ENCODE data around the gene PIGC.

Gene PIGC

DNA sequence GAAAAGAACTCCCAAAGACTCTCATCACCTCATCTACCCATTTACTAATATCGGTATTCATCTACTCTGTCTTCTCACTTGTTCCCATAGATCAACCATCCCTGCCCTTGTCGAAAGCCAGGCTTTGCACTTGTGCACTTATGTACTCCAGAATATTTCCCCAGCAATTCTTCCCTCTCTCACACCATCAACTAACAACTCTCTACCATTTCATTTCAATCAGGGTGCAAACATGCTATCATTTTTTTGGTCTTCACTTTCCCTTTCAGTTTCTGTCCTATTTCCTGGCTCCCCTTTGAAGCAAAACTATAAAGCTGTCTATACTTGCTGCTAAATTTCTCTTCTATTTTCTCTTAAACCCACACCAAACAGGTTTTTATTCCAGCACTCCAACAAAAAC is 16.7 kb downstream of the PIGC start:
- no peak for DNase-seq

DNA sequence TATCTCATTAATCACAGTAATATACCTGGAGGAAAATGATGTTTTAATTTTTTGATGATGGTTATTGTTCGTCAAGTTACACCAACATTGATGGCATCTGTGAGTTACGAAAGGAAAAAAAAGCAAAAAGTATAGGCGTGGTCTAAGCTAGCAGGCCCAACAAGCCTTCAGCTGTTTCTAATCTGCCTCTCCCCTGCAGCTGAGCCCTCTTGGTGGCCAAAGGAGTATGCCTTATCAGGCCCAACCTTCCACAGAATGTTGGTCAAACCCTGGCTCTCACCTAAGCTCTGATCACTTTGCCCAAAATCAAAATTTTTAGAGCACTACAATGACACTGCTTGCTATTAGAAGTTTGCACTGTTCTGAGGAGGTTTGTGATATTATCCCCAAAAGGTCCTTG is 18.5 kb downstream of the PIGC start:
- no peak for DNase-seq

DNA sequence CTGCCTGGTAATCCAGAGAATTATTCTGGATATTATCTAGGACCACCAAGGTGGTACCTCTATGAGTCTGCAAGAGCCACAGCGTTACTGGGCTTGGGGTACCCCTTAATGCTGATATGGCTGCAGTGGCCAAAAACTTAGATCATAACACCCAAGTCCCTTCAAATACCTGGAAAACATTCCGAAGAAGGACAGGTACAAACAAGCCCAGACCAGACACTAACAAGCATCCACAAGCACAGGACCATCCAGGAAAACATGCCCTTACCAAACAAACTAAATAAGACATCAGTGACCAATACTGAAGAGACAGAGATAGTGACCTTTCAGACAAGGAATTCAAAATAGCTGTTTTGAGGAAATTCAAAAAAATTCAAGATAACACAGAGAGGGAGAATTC is 20.5 kb downstream of the PIGC start:
- no peak for DNase-seq

DNA sequence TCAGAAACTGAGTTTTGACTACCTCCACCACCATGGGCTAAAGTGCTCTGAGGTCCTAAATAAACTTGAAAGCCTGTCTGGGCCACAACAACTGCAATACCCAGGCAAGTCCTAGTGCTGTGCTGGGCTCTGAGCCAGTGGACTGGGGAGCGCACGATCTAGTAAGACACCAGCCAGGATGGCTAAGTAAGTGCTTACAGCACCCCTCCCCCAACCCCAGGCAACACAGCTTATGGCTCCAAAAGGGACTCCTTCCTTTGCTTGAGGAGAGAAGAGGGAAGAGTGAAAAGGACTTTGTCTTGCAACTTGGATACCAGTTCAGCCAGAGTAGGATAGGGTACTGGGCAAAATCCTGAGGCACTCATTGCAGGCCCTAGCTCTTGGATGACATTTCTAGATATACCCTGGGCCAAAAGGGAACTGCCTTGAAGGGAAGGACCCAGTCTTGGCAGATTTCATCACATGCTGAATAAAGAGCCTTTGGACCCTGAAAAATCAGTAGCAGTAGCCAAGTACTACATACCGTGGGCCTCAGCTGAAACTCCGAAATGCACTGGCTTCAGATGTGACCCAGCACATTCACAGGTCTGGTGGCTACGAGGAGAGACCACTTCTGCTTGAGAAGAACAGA is 21.8 kb downstream of the PIGC start:
- DNase-seq, result no peak

DNA sequence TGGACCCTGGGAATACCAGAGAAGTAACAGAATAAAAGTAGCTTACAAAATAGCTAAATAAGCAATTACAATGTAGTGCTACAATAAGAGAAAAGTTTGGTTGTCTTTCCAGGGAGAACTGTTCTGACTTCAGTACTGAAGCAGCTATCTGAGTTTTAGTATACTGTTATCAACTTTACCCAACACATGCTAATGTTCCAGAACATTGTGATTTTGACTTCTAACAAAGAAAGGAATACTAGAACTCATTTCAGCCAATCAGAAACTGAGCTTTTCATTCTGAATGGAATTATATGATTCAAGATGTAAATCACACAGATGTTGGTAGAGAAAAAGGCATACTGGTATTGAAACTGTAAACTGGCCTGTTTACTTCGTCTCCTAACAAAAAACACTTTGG is 23.5 kb downstream of the PIGC start, which contains the start of gene C1orf105:
Gene C1orf105 (plus strand): TSS at position 301 of the 400 bp plus-strand sequence. CDS start 201 bp downstream, outside the sequence.
- DNase-seq, result no peak

DNA sequence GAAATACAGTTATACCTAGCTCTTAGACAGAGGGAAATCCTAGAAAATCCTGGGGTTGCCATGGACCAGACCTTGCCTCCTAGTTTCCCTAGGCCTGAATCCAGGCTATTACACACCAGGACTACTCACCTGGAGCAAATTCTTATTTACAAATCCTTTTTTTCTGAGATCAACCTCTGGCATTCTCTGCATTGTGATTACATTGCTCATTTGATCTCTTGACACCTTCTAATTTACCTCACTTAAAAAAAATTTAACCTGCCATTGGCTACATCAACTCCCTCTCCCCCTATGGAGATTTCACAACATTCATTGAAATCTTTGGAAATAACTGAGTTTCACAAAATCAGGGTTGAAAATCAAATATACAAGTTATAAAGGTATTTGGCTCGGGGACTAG is 26.3 kb downstream of the PIGC start:
- no peak for DNase-seq

DNA sequence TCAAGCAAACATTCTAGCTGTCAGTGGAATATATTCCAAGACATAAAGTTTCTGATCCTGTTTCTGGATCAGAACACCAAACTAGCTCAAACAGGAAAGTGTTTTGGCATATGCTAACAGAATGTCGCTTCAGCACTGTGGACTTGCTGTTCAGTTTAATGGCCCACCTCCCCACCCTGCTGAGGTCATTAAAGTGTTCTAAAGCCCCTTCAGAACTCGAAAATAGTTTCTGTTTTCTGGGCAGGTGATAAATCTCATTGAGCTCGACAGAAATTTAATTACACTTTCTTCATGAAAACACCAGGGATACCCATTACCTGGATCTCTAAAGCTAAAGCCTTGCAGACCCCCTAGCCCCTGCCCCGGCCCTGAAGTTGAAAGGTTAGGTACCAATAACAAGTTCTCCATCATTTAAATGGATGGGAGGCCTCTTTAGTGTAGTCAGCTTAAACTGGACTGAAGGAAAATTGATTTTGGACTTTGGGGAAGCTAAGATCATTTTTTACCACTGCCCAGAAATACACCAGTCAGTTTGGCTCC is 27.3 kb downstream of the PIGC start:
- no peak for DNase-seq

DNA sequence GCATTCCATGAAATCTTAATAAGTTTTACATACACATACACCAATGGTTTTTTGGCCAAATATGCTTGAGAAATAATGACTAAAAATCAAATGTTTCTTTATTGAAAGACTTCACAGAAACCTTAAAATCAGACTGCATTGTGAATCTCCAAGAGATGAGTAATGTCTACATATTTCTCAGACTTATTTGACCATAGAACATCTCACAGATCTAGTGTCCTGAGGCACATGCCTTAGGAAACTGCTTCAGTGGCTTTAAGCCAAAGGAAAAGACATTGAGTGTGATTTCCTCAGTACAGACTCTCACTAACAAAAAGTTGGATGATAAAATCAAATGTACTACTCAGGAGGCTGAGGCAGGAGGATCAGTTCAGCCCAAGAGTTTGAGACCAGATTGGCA is 29.5 kb downstream of the PIGC start:
- DNase-seq, result no peak

DNA sequence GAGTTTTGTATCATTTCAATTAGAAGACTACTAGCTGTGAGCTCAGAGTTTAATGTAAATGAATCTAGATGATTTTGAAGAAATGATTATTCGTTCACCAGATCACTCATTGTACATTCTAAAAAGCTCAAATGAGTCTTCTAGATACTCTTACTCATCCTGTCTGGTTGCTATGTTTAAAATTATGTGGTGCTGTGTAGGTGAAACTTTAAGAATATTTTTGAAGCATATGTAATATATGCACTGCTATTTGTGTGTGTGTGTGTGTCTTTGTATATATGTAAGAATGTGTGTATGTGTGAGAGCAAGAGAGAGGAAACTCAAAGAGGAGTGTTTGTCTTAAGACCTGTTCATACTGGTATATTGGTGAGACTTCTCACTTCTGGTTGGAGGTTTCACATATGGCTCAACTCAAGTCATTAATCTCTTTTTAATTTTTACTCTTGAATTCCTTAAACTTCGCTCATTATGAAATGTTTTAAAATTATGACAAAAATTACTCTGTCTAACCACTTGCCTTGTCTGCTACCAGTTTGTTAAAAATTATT is 32.0 kb downstream of the PIGC start:
- DNase-seq, result no peak

DNA sequence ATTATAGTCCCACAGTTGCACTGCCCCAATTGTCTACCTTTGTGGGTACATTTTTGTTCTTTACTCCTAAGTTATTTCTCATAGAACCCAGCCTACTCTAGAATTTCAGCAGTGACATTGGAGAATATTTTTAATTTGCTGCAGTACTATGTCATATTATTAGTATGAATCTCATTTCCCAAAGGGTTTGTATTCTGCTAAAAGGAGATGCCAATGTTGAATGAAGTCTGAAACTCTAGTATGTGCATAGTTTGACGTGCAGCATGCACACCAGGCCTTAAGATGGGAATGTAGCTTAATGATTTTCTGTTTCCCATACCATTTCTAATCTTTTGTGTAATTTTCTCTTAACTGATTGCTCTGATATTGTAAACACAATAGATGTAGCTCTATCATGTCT is 33.8 kb downstream of the PIGC start:
- no peak for DNase-seq

DNA sequence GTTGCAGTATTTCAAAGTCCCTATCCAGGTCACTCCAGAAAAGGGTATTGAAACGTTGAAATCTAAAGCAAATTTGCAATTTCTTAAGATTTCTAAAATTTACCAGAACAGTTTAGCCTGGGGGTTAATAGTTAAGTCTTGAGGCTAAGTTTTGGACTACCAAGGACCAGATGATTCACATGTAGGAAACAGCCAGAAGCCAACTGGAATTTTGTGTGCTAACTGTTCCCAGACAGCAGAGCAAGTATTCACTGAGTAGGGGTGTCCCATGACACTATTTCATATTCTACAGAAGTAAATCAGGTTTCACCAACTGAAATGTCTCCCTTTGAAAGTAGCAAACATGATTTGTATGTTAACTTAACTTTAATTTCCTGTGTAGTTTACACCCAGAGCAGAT is 34.9 kb downstream of the PIGC start:
- DNase-seq, result no peak

DNA sequence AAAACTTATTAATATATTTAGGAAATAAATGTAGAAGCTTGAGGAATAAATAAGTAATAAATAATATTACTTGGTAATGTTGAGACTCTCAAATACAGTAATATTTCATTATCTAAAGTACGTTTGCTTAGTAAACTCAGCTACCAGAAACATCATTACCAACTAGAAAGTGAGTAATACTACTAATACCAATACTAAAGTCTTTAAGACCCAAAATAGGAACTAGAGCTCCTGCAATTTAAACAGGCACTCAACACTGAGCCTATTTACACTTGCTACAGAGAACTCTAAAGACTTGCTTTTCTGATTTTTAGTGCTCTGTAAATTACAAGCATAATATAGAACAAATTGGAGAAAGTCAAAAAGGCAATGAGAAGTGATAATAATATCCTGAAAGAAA is 36.9 kb downstream of the PIGC start:
- DNase-seq, result no peak

DNA sequence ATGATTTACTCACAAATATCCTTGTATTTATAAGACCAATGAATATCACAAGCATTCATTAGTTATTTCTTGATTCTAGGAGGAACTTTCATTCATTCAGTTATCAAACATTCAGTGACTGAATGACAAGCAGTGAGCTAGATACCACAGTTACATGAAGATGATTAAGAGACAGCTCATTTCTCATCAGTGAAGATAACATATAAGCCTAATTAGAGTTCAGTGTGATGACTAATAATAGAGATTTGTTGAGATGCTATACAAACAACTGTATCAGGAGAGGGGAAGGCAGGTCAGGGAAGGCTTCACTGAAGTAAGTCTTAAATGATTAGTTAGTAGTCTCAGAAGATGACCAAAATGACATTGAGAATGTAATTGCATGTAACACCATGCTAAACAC is 38.0 kb downstream of the PIGC start:
- no peak for DNase-seq

DNA sequence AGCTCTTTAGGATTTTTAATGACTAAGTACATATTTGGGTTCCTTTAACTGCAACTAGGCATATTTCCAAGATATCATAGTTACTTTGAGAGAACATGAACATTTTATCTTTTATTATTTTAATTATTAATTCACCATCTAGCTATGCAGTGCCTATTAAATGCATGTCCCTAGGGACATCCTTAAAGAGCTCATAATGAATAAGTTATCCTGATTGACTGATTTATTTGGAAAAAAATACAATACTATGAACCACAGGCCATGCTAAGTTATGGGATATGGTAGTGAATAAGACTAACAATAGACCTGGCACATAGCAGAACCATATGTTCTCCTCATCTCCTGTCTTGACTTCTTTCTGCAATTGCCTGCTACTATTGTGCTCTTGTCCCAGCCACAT is 39.7 kb downstream of the PIGC start:
- no peak for DNase-seq

DNA sequence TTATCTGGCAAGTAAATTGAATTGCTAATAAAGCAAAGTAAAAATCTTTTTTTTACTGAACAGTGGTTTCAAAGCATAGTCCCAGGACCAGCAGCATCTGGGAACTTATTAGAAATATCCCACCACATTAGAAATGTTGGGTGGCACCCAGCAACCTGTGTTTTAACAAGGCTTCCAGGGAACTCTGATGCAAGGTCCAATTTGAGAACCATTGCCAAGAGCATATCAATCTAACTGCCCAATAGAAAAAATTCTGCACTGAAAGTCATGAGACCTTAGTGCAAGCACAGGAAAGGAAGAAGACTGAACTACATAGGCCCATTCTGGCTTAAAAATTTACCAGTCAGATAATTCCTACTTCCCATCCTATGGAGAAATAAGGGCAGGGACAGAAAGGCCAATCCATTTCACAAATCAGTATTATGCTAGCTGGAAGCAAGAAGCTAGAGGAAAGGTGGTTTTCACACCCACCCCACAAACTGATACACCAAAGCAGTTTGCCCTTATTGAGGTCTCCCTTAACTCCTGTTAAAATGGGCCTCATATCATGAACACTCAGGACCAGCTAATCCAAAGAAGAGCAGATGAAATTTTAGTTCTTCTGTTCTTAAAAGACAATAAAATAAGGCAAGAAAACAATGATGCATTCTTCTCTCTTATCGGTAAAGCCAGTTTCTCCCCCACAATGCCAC is 40.8 kb downstream of the PIGC start:
- DNase-seq, result no peak

DNA sequence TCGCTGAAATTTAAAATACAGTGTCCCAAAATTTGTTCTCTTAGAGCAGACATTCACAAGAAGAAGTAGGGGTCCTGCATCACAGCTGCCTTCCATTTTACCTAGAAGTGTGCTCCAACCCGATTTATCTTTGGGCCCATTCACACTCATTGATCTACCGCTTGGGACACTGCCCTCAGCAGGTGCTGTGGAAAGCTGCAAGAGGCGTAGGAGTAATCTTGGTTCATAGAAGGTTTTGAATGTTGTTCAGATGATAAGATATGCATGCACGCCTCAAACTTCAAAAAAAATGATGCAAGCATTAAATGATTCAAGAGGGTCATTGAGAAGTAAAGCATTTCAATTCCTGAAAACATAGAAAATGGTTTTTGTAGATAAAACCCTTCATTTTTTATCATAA is 42.0 kb downstream of the PIGC start:
- no peak for DNase-seq

DNA sequence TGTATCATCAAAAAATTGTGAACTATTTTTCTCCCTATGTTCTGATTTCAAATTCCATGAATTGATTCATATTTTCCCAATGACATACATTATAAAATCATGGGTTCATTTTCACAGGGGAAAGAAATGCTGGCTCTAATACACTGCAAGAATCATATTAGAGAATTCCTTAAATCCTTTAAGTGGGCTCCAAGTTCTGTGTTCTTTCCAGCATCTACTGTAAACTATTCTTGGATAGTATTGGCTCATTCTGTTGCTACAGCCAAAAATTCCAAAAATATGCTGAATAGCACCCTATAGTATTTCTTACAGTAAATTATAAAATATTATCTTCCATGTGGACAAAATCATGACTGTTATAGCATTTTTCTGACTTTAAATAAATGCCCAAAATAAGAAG is 42.4 kb downstream of the PIGC start:
- no peak for DNase-seq

DNA sequence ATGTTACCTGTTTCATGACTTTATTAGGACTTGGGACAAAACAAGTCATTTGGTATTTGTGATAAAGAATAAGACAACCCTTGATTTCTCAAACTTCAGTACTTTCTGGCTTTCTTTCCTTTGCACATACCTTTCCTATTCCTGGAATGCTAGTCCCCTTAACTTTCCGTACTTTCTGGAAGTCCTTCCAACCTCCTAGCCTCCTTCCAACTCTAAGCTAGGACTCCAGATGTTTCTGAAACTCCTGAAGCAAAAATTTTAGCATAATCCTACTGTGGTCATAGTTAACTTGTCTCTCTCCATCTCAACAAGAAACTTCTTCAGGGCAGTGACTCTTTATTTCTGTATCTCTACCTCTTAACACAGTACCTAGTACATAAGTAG is 43.2 kb downstream of the PIGC start:
- DNase-seq, result no peak

DNA sequence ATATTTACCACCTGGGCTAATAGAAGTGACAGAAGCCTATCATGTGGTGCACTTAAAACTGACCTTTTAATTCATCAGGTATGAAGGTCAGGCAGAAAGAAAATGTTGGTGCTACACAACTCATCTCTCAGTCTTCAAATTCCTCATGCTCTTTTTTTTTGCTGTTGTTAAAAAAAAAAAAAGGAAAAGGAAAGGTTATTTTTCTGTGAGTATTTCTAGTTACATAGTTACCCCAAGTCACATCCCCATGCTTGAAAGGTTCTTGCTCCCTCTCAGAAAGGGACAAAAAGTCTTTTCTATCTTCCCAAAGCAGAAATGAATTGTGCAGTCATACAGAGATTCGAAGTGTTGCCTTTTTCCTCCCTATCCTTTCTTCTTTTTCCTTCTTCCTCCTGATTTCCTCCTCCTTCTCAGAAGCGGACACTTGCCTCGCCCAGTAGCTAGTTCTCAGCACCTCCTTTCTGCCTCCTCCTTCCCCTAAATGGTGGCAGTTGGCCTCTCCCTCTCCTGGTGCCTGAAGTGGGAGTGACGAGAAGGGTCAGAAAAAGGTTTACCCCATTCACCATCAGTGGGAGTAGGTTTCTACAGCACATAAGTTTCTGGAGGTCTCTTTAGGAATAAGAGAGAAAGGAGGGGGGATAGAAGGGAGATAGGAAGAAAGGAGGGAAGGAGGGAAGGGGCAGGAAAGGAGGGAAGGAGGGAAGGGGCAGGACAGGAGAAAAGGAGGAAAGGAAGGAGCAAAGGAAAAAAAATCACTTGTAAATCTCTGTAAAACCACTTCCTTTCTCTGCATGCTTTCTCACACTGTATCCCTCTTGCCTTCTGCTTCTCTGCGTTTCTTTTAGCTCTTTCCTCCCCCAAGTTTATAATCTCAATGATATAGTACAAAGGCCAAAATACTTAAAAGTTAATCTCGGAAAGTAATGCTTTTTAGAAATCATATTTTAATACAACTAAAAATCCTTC is 43.8 kb downstream of the PIGC start:
- no peak for DNase-seq

DNA sequence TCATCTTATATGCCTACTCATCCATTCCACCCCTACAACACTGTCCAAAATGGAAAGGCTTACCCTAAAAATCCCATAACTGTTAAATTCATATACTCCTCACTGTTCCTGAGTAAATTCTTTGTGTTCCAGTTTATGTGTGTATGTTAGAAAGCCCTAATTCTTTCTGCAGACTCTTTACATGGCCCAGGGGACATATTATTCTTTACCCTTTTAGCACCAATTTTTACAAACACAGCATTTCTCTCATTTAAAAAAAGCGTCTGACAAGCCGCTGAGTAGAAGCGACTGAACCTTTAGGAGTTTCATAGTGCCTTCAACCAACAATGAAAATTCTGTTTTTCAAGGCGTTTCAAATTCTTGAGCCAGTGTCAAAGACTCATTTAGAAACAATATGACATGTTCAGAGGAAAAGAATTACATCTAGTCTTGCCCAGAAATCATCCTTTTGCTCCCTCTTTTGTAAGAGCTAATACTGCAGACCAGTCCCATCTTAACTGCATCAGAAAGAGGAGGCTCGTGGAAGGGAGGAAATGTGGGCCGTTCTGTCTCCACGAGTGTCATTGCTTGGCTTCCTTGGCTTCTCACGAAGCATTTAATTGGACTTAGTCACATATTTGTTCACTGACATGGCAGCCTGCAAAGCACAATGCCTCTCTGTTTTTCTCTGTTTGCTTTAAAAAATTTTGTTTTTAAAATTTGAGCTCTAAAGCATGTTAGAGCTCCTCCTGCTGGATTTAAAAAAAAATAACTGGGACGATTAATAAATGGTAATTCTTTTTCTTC is 44.7 kb downstream of the PIGC start:
- DNase-seq, result peak; percentile 22

DNA sequence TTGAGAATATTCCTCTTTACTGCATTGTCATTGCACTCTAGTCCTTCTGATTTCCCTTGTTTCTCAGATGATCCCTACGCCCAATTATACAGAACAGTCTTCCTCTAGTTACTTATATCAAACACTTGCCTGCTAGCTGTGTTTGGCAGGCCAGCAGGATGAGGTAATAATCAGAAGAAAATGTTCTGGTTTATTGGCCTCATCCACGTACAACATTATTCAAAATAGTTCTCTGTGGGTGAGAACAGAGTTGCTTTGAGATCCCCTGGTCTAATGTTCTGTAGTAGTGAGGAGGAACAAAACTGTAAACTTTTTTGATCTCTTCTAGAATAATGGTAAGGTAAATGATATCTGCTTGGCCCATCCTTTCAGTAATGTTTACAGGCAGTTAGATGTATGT is 45.7 kb downstream of the PIGC start:
- DNase-seq, result no peak

DNA sequence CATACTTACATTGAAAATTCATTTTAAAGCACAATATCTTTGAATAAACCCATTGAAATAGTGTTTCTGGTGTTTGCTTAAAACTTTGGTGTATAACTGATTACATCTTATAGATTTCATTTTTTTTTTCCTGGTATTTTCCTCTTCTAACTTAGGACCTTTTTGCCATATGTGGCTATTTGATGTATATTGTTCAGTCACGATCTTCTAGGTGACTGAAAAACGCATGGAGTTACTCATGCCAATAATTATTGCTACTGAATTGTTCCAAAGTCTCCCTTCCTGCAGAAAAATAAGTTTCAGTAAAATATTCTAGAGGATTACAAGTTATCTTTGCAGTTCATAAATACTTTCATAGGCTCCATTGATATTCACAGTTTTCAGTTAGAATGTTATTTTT is 46.2 kb downstream of the PIGC start:
- no peak for DNase-seq
